Ascending aorta (tissue), 2 donors: ENCODE data around the gene CEND1. TPM values are rescaled to one million over a fixed set of nuclear protein-coding genes. Genes with fewer than 3 reads are reported as not detected.

Experiments
- DNase-seq, 2 donors: peaks; one replicate each; pipeline ENCODE4 v3.0.0-alpha.2; 2019; ENCODE audit warnings: low spot score in 2 of 2
- H3K27ac ChIP-seq, 2 donors: fragments of 200-600 bp; sonication (generic); one replicate each; pipeline ENCODE4 v1.5.1; 2016 to 2017; ENCODE audit warnings: mild to moderate bottlenecking in 1 of 2
- H3K27me3 ChIP-seq: fragments of 200-600 bp; sonication (generic); one replicate; pipeline ENCODE4 v1.5.1; 2017
- H3K36me3 ChIP-seq, 2 donors: fragments of 200-600 bp; sonication (generic); one replicate each; pipeline ENCODE4 v1.5.1; 2016
- H3K4me1 ChIP-seq, 2 donors: fragments of 200-600 bp; sonication (generic); one replicate each; pipeline ENCODE4 v1.5.1; 2016 to 2017; ENCODE audit warnings: mild to moderate bottlenecking in 1 of 2
- H3K4me3 ChIP-seq, 2 donors: fragments of 200-600 bp; sonication (generic); one replicate each; pipeline ENCODE4 v1.5.1; 2016 to 2017; ENCODE audit warnings: mild to moderate bottlenecking in 1 of 2
- H3K9me3 ChIP-seq, 2 donors: fragments of 200-600 bp; sonication (generic); one replicate each; pipeline ENCODE4 v1.5.1; 2016
- intact Hi-C: fragments of 100-400 bp; cut with DNase I; formaldehyde crosslinking; loops from one replicate; pipeline ENCODE4 v1.15.1; 2023
- total RNA-seq: library from RNA; depleted of rRNA; stranded (reverse); fragments of >200 nt; gene quantifications from one replicate; pipeline ENCODE4 v1.1.0, GENCODE V29; 2016
- TF ChIP-seq, protein P1 (sequence below), 3 experiments: fragments of 200-600 bp in 2 of 3; fragments of 450-650 bp in 1 of 3; sonication (generic) in 2 of 3; IDR thresholded peaks; one replicate each; pipeline ENCODE4 v1.5.1; 2016 to 2019; ENCODE audit warnings: antibody characterized with exemption in 3 of 3, mild to moderate bottlenecking in 1 of 3, moderate library complexity in 1 of 3

Gene CEND1
- total RNA-seq, 1 donor from 2014 or later: not detected

DNA sequence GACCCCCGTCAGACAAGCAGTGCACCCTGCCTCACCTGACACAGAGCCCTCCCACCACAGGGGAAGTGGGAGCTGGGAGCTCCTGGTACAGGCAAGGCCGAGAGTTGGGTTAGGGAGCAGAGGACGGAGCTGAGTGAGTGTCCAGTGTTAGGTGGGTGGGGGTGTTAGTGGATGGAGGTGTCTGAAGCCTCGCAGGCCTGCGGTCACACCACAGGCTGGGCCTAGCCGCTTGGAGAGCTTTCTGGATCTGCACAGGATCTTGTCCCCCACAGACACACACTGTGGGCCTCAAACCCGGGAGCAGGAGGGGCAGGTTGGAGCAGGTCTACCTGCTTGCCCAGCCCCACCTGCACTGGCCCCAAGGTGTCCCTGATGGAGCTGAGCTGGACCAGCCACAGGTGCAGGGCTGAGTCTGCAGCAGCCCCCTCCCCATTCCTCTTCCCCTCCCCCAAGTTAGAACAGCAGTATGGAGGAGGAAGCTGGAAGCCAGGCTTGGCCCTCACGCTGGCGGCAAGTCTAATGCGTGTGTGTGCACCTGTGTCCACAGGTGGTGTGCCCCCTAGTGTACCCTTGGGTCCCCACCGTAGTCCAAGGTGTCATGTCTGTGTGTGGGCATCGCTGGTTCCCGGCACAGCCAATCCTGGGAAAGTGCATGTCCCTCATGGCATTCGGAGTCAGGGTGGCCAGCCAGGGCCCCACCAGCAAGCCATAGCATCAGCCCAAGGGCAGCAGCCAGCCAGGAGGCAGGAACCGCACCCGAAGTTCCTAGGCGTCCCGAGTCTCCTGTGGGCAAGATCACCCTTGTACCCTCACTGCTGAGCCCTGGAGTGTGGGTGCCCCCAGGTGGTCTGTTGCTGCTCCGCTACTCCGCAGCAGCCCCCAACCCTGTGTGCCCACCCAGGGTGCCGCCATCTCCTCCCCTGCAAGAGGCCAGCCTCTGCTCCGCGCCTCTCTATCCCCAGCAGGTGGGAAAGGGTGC is 10.6 kb downstream of the CEND1 start:
- Histone ChIP-seq H3K4me3 (no peak overlapping the region), H3K36me3 (no peaks in the 10 kb centered on the region), H3K27me3 (no peaks in the 10 kb centered on the region), H3K4me1 (peaks cover 8 to 29% of the 10 kb centered on the region in 2 donors), H3K27ac (no peak overlapping the region), H3K9me3 (no peaks in the 10 kb centered on the region)
- intact Hi-C loops: no loop called here
- TF ChIP-seq, protein P1, sequence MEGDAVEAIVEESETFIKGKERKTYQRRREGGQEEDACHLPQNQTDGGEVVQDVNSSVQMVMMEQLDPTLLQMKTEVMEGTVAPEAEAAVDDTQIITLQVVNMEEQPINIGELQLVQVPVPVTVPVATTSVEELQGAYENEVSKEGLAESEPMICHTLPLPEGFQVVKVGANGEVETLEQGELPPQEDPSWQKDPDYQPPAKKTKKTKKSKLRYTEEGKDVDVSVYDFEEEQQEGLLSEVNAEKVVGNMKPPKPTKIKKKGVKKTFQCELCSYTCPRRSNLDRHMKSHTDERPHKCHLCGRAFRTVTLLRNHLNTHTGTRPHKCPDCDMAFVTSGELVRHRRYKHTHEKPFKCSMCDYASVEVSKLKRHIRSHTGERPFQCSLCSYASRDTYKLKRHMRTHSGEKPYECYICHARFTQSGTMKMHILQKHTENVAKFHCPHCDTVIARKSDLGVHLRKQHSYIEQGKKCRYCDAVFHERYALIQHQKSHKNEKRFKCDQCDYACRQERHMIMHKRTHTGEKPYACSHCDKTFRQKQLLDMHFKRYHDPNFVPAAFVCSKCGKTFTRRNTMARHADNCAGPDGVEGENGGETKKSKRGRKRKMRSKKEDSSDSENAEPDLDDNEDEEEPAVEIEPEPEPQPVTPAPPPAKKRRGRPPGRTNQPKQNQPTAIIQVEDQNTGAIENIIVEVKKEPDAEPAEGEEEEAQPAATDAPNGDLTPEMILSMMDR (IDR thresholded peaks at IDR 0.05): no peak
- DNase-seq: no peak

DNA sequence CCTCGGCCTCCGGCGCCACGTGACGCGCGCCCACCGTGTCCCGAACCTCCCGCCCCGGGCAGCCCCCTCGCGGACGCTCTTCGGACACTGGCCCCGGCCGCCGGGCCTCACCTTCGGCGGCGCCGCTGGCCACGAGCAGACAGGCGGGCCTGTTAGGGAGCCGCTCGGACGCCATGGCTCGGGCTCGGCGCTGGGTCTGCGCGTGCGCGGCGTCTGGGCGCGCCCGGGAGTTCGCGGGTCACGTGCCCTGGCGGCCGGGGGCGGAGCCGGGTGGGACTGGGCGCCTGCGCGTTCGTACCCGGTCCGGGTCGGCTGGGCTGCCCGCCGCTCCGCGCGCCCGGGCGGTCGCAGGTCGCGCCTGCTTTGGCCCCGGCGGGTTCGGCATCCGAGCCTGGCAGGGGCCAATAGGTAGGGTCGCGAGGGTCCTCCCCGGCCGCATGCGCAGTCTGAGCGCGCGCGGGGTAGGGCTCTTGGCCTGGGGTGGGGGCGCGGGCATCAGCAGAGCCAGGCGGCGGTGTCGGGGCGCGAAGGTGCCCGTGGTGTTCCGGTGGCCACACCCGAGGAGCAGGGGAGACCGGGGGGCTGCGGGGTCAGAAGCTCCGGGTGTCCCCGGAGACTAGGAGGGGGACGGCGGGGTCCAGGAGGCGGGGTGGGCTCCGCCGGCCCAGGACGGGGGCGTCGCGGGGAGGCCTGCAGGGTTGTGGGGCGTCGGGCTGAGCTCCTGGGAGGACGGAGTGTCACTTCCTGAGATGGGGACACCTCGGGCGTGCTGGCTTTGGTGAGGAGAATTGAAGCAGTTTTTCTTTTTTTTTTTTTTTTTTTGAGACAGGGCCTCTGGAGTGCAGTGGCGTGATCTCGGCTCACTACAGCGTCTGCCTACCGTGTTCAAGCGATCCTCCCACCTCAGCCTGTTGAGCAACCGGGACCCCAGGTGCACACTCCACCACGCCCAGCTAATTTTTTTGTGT is 12.3 kb downstream of the CEND1 start, which contains the start of gene GATD1:
Gene GATD1 (minus strand): TSS at position 200 of the 968 bp plus-strand sequence. CDS start 25 bp downstream, at position 175.
- H3K27me3 ChIP-seq: no peaks in the 10 kb centered on the region
- H3K4me1 ChIP-seq: peaks cover 8 to 23% of the 10 kb centered on the region in 2 donors
- no peaks in the 10 kb centered on the region for H3K9me3 ChIP-seq
- peak within 1 kb of the TSS; percentile 56 to 75 for H3K27ac ChIP-seq
- peak; percentile 49 to 94 for DNase-seq
- intact Hi-C loops: loop anchor here (1.0 to 2.0 kb wide), 4 partner anchors 19 to 49 kb away; partner anchors contain the start of genes RPLP2 and TALDO1
- peaks cover 0 to 6% of the 10 kb centered on the region in 2 donors for H3K36me3 ChIP-seq
- TF ChIP-seq, protein P1 (IDR thresholded peaks at IDR 0.05): no peak
- H3K4me3 ChIP-seq: peak within 1 kb of the TSS; percentile 65 to 88

DNA sequence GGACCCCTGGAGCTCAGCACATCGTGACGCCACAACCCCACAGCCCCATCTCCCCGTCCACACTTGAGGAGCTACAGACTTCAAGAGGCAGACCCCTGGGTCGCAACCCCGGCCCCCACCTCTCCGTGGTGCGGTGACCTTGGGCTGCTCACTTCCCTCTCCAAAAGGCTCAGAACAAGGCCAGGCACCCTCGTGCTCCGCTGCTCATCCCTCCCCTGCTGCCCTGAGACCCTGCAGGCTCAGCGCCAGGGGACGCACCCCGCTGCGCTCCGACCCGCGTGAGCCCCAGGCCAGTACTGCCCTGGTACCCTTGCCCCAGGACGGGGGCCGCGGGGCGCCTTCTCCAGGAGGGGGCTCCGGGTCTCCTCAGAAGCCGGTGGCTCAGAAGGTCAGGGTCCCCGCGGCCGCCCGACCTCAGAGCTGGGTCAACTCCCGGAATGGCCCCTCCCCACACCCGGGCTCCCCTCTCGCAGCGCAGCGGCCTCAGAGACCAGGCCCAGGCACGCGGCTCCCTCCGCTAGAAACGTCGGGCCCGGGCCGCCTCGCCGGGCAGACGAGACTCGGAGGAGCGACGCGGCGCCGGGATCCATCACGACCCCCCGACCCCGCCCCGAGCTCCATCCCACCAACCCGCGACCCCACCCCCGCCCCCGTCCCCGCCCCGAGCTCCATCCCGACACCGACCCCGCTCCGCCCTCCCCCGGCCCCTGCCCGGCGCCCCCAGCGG is 13.2 kb downstream of the CEND1 start:
- TF ChIP-seq, protein P1 (IDR thresholded peaks at IDR 0.05): no peak
- H3K9me3 ChIP-seq: no peaks in the 10 kb centered on the region
- H3K4me1 ChIP-seq: peaks cover 8 to 23% of the 10 kb centered on the region in 2 donors
- H3K27me3 ChIP-seq: no peaks in the 10 kb centered on the region
- DNase-seq: no peak
- H3K36me3 ChIP-seq: peaks cover 3 to 15% of the 10 kb centered on the region in 2 donors
- peak overlapping the region; percentile 65 to 88 for H3K4me3 ChIP-seq
- intact Hi-C loops: loop anchor here (1.0 to 2.0 kb wide), 4 partner anchors 20 to 48 kb away; partner anchors contain the start of genes RPLP2 and TALDO1
- peak overlapping the region in 1 of 2 donors; percentile 75 for H3K27ac ChIP-seq

DNA sequence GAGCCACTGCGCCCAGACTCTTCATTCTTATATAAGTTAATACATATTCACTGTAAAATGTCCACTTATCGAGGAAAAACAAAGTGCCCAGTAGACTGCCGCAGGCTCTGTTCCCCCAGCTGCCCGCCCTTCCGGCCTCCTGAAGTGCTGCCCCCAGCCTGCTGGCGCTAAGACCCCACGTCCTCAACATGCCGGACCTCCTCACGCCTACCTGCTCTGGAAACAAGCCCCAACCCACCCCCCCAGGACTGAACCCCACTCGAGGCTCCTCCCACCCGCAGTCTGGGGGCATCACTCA is 13.7 kb downstream of the CEND1 start:
- TF ChIP-seq, protein P1 (IDR thresholded peaks at IDR 0.05): no peak
- H3K4me3 ChIP-seq: peak overlapping the region; percentile 65 to 88
- intact Hi-C loops: loop anchor here (2.0 kb wide), 2 partner anchors 21 to 47 kb away; no protein-coding TSS in a partner anchor
- H3K27me3 ChIP-seq: no peaks in the 10 kb centered on the region
- no peak overlapping the region for H3K27ac ChIP-seq
- peaks cover 7 to 20% of the 10 kb centered on the region in 2 donors for H3K36me3 ChIP-seq
- peaks cover 8 to 23% of the 10 kb centered on the region in 2 donors for H3K4me1 ChIP-seq
- H3K9me3 ChIP-seq: no peaks in the 10 kb centered on the region
- no peak for DNase-seq
